HG03457 (cell line): Measurements from ENCODE around the gene PSG7.
"Not testable (repeated sequence)": the region's sequence is repeated elsewhere in the genome, so short reads cannot be mapped to it uniquely, and the experiment has no call there.

Experiments used
- ATAC-seq: cut with Tn5 transposase; IDR thresholded peaks from one replicate; pipeline ENCODE4 v1.9.1; 2021; ENCODE audit warnings: moderate number of reproducible peaks; ENCODE audit not compliant: unreplicated experiment

Gene PSG7

DNA sequence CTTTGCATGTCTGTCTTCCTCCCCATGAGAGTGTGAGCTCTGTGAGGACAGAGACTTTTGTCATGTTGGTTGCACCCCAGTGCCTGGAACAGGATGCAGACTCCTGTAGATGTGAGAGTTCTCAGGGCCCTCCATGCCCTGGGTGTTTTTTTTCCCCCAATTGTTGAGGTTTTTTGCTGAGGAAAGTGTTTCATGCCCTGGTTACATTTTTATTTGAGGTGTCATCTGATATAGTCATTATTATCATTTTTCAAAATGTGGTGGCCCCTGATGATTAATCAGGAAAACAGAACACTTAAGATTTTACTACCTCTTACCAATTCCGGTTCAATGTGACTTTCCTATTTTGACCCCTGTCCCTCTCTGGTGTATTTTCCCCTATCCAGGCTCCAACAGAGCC is 20.1 kb downstream of the PSG7 start:
- not testable (repeated sequence) for ATAC-seq

DNA sequence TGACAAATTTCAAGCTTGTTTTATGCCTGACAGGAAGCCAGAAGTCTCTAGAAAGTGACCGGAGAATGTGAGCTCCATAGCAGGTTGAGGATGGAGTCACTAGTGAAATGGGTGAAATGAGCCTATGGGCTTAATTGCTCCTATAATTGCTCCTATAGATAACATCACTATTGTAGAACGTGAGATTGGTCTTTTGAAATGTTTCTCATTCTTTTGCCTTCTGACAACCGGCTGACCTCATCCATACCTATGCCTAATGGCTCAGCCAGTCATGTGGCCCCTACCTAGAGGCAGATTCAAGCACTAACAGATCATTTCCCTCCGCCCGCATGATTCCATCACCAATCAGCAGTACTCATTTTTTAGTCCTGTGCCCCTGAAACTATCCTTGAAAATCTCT is 23.5 kb downstream of the PSG7 start:
- ATAC-seq = not testable (repeated sequence)

- ATAC-seq = not testable (repeated sequence)
Observed at GRCh38 chr19:42912941-42913340, 24.1 kb downstream of the PSG7 start.

GRCh38 chr19:42911731-42912130 is 25.3 kb downstream of the PSG7 start:
- ATAC-seq = not testable (repeated sequence)

DNA sequence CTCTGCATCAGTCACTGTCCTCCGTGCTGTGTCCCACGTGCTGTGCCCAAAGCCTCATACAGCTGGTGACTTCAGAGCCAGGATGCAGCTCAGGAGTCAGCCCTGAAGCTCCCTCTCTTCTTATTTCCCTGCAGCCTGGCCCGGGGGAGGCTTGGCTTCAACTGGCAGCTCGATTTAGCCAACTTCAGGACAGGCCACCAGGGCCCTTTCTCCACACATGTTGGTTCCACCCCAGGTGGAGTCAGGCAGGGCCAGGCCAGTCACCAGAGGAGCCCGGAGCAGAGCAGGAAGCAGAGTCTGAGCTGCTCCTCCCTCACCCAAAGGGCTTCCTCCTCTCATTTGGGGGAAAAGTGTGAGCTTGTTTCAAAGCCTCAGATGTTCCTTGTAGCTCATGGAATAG is 30.8 kb downstream of the PSG7 start:
- ATAC-seq = not testable (repeated sequence)

DNA sequence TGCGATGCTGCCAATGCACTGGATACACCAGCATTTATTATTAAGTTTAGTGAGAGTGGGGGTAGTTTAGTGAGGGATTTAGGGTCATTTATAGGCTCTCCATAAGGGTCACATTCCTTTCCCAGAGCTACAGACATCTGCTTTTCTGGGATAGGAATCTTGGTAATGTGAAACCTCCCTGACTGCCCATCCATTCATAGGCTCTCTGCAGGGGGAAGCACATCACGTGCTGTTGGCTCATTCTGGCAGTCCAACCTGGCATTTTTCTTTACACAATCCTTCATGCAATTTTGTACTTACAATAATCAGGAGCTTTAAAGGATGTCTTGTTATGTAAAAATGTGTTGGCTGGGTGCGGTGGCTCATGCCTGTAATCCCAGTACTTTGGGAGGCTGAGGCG is 36.4 kb downstream of the PSG7 start:
- not testable (repeated sequence) for ATAC-seq

- ATAC-seq = not testable (repeated sequence)
Observed at GRCh38 chr19:42899674-42900073, 37.3 kb downstream of the PSG7 start.

DNA sequence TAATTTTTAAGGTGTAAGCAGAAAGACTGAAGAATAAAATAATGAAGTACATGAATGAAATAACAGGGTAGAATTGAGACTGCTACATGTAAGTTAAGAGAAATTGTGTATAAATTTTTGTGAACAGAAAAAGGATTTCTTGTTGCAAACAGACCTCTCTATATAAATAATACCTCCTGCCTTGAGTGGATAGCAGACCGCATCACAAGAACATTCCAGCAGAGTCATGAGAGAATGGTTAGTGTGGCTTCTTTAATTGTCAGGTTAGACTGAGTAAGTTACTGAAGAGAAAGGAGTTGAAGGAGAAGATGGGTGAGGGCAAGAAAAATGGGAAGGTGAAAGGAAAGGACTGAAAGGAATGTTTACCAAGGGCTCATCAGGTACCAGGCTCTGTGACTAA is 37.9 kb downstream of the PSG7 start:
- not testable (repeated sequence) for ATAC-seq

DNA sequence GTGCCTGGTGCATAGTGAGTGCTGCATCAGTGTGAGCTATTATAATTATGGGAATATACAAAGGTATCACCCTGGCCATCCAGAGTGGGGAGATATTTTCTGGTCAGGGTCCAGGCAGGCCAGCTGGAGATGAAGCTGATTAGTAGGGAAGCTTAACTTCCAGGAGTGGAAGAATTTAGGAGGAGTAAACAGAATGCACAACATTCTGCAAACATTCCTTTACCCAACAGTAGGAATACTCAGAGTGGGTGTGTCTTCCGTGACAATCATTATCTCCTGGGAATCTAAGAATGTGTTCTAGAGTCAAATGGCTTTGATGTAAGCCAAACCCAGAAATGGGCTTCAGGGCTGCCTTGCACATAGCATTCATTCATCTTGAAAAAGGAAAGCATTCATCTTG is 38.4 kb downstream of the PSG7 start:
- not testable (repeated sequence) for ATAC-seq

- not testable (repeated sequence) for ATAC-seq
Observed at GRCh38 chr19:42897729-42898128, 39.3 kb downstream of the PSG7 start.

DNA sequence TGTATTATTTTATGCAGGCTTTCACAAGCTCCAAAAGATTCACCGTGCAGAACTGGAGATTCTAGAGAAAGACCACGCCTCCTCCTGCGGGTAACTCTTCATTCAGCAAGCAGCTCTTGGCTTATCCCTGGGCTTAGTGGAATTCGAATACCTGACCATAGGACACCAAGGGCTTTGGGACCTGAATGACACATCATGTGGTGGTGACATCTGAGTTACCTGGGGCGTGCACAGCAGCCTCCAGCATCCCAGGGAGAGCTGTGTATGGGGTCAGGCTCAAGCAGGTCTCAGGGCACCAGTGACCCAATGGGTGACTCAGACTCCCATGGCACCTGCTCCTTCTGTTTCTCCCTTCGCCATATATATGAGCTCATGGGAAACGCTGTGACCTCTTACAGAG is 46.6 kb downstream of the PSG7 start:
- ATAC-seq = not testable (repeated sequence)

GRCh38 chr19:42887876-42888445 is 49.0 kb downstream of the PSG7 start:
- not testable (repeated sequence) for ATAC-seq

DNA sequence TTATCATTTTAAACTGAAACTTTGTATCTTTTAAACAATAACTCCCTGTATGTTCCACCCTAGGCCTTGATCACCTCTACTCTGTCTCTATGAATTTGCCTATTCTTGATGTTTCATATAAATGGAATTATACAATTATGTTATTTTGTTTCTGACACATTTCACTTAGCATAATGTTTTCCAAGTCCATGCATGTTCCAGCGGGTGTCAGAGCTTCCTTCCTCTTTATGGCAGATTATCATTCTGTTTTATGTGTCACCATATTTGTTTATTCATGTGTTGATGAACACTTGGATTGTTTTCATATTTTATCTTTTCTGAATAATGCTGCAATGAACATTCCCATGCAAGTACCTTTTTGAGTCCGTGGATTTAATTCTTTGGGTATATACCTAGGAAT is 54.3 kb downstream of the PSG7 start:
- ATAC-seq = not testable (repeated sequence)

DNA sequence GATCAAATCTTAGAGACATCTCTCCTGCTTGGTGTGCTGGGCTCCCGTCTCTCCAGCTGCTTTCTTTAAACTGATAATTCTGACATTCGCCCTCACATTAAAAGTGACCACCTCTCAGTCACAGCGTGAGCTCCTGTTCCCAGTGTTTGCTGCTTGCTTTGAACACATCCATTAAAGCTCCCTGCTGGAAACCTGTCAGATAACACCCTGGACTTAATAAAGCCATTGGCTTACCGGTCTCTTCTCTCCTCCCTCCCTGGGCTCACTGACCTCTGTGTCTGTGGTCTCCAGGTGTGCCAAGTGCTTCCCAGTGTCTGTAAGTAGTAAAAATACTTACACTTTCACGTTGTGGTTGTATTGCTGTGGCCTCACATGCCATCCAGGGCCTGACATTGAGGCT is 55.0 kb downstream of the PSG7 start:
- ATAC-seq = not testable (repeated sequence)

DNA sequence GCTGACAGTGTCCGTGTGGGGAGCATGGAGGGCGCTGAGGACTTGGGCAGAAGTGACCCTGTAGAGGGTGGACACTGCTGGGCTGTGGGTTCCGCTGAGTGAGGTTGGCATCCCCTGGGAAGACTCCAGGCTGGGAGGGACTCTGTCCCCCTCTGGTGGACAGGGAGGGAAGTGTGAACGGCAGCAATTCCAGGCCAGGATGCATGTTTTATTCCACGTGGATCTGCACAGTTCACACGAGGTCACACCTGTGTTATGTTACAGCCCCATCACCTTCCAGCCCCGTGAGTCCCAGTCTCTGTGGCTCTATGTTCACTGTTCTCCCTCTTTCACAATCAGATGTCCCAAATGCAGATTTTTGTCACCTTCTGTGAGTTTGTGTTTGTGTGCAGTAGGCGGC is 55.7 kb downstream of the PSG7 start:
- ATAC-seq = not testable (repeated sequence)

- not testable (repeated sequence) for ATAC-seq
Observed at GRCh38 chr19:42880621-42881020, 56.4 kb downstream of the PSG7 start.

DNA sequence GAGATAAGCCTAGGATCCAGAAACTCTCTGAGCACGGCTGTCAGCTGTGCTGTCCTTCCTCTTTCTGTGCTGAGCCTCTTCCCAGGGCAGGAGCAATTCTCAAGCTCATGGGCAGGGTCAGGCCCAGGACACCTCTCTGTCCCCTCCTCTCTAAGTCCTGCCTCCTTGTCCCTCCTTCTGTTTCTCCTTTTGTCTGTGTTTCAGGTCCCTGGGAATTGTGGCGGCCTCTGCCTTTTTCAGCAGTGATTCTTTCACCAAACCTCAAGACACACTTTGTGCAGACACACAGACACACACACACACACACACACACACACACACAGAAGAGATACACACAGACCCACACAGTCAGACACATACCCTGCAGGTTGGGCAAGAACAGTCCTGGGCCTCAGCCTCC is 57.4 kb downstream of the PSG7 start, which contains the start of gene PSG1:
TSS of gene PSG1 (minus strand) at position 101 of the 400 bp plus-strand sequence. CDS start 132 bp downstream, outside the sequence.
- ATAC-seq = no peak

- ATAC-seq = not testable (repeated sequence)
Observed at GRCh38 chr19:42876596-42876995, 60.4 kb downstream of the PSG7 start.

GRCh38 chr19:42875881-42876280 is 61.1 kb downstream of the PSG7 start:
- not testable (repeated sequence) for ATAC-seq

GRCh38 chr19:42874901-42875813 is 61.9 kb downstream of the PSG7 start:
- not testable (repeated sequence) for ATAC-seq

DNA sequence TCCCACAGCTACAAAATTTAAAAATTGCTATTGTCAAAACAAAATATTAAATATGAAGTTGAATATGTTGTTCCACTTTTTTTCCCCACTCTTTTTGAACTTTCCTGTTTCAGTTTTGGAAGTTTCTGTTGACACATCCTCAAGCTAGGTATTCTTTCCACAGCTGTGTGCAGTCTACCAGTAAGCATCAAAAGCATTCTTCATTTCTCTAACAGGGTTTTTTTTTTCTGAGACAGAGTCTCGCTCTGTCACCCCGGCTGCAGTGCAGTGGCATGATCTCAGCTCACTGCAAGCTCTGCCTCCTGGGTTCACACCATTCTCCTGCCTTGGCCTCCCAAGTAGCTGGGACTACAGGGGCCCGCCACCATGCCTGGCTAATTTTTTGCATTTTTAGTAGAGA is 62.9 kb downstream of the PSG7 start:
- not testable (repeated sequence) for ATAC-seq
